Measurements from ENCODE around the gene SLC66A2. TPM values are rescaled to one million over a fixed set of nuclear protein-coding genes. Genes with fewer than 3 reads are reported as not detected.

Gene SLC66A2
- total RNA-seq, 4 donors from 2014 or later: 27.0 to 46.4 (median 41.5) TPM

DNA sequence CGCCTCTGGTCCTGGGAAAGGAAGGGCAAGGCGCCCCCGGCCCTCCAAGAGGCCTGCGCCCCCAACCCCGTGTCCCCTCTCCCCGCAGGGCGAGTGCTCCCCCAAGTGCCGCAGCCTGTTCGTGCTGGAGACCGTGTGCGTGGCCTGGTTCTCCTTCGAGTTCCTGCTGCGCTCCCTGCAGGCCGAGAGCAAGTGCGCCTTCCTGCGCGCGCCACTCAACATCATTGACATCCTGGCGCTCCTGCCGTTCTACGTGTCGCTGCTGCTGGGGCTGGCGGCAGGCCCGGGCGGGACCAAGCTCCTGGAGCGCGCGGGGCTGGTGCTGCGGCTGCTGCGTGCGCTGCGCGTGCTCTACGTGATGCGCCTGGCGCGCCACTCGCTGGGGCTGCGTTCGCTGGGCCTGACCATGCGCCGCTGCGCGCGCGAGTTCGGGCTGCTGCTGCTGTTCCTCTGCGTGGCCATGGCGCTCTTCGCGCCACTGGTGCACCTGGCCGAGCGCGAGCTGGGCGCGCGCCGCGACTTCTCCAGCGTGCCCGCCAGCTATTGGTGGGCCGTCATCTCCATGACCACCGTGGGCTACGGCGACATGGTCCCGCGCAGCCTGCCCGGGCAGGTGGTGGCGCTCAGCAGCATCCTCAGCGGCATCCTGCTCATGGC is 52.4 kb downstream of the SLC66A2 start:
- Histone ChIP-seq H3K4me1 (no peaks in the 10 kb centered on the region), H3K27ac (replicated peaks in 1 of 4) (no peak overlapping the region), H3K27me3 (peaks cover 0 to 13% (median 0%) of the 10 kb centered on the region in 4 donors), H3K36me3 (peaks cover 13 to 22% (median 22%) of the 10 kb centered on the region in 4 donors), H3K9me3 (peaks cover 0 to 39% (median 24%) of the 10 kb centered on the region in 4 donors), H3K4me3 (no peak overlapping the region)
- TF ChIP-seq, protein P1, sequence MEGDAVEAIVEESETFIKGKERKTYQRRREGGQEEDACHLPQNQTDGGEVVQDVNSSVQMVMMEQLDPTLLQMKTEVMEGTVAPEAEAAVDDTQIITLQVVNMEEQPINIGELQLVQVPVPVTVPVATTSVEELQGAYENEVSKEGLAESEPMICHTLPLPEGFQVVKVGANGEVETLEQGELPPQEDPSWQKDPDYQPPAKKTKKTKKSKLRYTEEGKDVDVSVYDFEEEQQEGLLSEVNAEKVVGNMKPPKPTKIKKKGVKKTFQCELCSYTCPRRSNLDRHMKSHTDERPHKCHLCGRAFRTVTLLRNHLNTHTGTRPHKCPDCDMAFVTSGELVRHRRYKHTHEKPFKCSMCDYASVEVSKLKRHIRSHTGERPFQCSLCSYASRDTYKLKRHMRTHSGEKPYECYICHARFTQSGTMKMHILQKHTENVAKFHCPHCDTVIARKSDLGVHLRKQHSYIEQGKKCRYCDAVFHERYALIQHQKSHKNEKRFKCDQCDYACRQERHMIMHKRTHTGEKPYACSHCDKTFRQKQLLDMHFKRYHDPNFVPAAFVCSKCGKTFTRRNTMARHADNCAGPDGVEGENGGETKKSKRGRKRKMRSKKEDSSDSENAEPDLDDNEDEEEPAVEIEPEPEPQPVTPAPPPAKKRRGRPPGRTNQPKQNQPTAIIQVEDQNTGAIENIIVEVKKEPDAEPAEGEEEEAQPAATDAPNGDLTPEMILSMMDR (IDR thresholded peaks at IDR 0.05): no peak
- TF ChIP-seq POLR2A (IDR thresholded peaks at IDR 0.05; ENCODE audit: low read depth) (no peak), EP300 (IDR thresholded peaks at IDR 0.05) (no peak), POLR2AphosphoS5 (IDR thresholded peaks at IDR 0.05) (no peak)
- intact Hi-C loops (cut with DNase I): no loop called here
- DNase-seq (ENCODE audit: extremely low spot score): no peak
- WGBS: 62% methylated on average over 43 of the region's 70 CpGs

DNA sequence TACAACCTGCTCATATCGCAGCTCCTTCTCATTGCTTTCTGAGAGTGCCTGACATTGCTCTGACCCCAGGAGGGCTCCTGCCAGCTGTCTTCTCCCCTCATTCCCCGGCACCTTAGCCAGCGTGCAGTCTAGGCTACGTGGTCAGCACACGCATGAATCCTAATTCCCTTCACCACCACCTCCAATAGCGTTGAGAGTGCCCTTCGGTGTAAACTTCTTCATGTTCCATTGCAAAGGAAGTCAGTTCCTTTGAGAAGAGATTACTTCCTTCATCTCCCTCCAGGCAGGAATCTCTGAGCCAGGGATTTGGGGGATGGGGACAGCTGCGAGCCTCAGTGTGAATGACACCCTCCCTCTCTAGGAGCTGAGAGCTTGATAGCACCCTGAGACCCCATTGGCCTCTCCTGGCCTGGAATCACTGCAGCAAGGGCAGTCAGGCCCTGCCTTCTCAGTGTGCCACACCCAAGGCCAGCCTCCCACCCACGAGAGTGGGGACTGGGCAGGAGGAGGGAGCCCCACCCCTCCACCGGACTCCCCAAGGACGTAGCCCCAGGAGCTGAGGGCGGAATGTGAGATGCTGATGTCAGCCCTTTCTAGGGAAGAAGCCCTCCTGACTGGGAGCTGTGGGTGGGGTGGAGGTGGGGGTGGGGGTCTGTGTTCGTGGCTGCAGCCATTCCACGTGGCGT is 53.4 kb downstream of the SLC66A2 start:
- intact Hi-C loops (cut with DNase I): no loop called here
- Histone ChIP-seq H3K9me3 (peaks cover 0 to 46% (median 33%) of the 10 kb centered on the region in 4 donors), H3K4me1 (no peaks in the 10 kb centered on the region), H3K27ac (replicated peaks in 1 of 4) (no peak overlapping the region), H3K36me3 (peaks cover 4 to 13% (median 12%) of the 10 kb centered on the region in 4 donors), H3K4me3 (no peak overlapping the region), H3K27me3 (peaks cover 0 to 13% (median 0%) of the 10 kb centered on the region in 4 donors)
- DNase-seq (ENCODE audit: extremely low spot score): no peak
- WGBS: 94% methylated on average over 15 of the region's 15 CpGs
- TF ChIP-seq POLR2AphosphoS5 (IDR thresholded peaks at IDR 0.05) (no peak), POLR2A (IDR thresholded peaks at IDR 0.05; ENCODE audit: low read depth) (no peak), EP300 (IDR thresholded peaks at IDR 0.05) (no peak)
- TF ChIP-seq, protein P1 (IDR thresholded peaks at IDR 0.05): no peak

DNA sequence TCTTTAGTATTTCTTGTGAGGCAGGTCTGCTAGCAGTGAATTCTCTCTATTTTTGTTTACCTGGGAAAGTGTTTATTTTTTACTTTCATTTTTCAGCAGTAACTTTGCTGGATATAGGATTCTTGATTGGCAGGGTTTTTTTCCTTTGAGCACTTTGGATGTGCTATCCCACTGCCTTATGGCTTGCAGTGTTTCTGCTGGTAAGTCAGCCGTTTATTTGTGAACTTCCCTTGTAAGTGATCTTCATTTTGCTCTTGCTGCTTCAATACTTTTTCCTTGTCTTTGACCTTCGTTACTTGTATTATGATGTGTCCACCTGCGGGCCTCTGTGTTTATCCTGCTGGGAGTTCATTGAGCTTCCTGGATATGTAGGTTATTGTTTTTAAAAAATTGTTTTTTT is 54.7 kb downstream of the SLC66A2 start:
- Histone ChIP-seq H3K4me3 (no peak overlapping the region), H3K4me1 (no peaks in the 10 kb centered on the region), H3K9me3 (peaks cover 0 to 58% (median 40%) of the 10 kb centered on the region in 4 donors), H3K36me3 (no peaks in the 10 kb centered on the region), H3K27me3 (peaks cover 0 to 13% (median 0%) of the 10 kb centered on the region in 4 donors), H3K27ac (replicated peaks in 1 of 4) (no peak overlapping the region)
- intact Hi-C loops (cut with DNase I): no loop called here
- 97% methylated on average over 3 of the region's 3 CpGs for WGBS
- TF ChIP-seq POLR2A (IDR thresholded peaks at IDR 0.05; ENCODE audit: low read depth): no peak
- TF ChIP-seq POLR2AphosphoS5 (IDR thresholded peaks at IDR 0.05): no peak
- TF ChIP-seq, protein P1 (IDR thresholded peaks at IDR 0.05): no peak
- no peak for TF ChIP-seq EP300 (IDR thresholded peaks at IDR 0.05)
- no peak for DNase-seq (ENCODE audit: extremely low spot score)

DNA sequence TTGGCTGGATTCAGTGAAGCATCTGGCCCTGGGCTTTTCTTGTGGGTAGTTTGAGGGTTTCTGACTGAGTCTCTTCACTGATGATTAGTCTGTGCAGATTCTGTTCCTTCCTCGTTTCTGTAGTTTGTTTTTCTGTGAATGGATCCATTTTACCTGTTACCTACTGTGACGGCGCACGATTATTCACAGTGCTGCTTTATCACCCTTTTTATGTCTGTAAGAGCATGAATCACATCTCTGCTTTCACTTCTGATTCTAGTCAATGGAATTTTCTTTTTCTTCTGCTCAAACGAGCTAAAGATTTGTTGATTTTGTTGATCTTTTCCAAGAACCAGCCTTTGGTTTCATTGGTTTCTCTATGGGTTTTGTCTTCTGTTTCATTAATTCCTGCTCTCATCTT is 60.8 kb downstream of the SLC66A2 start:
- Histone ChIP-seq H3K36me3 (no peaks in the 10 kb centered on the region), H3K27ac (replicated peaks in 1 of 4) (no peak overlapping the region), H3K27me3 (no peaks in the 10 kb centered on the region), H3K4me3 (no peak overlapping the region), H3K9me3 (peaks cover 0 to 60% (median 51%) of the 10 kb centered on the region in 4 donors), H3K4me1 (no peaks in the 10 kb centered on the region)
- WGBS: 89% methylated on average over 5 of the region's 5 CpGs
- TF ChIP-seq EP300 (IDR thresholded peaks at IDR 0.05) (no peak), POLR2AphosphoS5 (IDR thresholded peaks at IDR 0.05) (no peak), POLR2A (IDR thresholded peaks at IDR 0.05; ENCODE audit: low read depth) (no peak)
- TF ChIP-seq, protein P1 (IDR thresholded peaks at IDR 0.05): no peak
- no peak for DNase-seq (ENCODE audit: extremely low spot score)
- intact Hi-C loops (cut with DNase I): no loop called here

All from esophagus muscularis mucosa (tissue), 4 donors.